GM18873 (cell line): ENCODE results near the gene GRM4.

Experiments
- ATAC-seq: cut with Tn5 transposase; IDR thresholded peaks from one replicate; pipeline ENCODE4 v1.9.1; 2021; ENCODE audit warnings: mild to moderate bottlenecking, moderate library complexity, moderate number of reproducible peaks; ENCODE audit not compliant: unreplicated experiment, low FRiP score

Gene GRM4

DNA sequence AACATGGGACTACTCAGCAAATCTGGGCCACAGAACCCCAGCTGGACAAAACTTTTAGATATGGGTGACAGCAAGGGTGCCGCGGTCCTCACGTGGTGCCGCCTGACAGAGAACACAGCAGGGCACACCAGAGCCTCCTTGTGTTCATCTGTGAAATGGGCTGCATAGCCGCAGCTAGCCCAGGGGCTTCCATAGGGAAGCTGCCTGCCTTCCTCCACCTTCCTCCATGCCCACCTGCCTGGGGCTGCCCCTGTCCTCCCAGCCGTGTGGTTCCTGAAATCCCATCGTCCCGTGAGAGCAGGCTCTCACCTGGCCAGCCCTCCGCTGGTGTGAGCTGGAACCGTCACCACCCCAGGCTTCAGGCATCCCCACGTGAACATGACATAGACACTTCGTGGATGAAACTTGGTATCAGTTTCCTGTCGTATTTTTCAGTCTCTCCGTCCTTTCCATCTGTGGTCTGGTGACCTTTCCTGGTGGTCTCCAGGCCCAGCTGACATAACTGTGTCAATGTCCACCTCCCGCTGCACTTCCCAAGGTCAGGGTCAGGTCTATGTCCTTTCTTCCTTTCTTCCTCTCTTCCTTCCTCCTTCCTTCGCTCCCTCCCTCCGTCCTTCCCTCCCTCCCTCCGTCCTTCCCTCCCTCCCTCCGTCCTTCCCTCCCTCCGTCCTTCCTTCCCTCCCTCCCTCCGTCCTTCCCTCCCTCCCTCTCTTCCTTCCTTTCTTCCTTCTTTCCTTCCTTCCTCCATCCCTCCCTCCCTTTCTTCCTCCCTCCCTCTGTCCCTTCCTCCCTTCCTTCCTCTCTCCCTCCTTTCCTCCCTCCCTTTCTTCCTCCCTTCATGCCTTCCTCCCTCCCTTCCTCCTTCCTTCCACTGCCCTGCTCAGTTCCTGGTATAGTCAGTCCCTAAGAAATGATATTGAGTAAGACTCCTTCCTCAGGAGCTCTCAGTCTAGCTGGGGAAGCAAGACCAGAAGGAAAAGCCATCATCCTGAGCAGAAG is 78.8 kb downstream of the GRM4 start:
- no peak for ATAC-seq

DNA sequence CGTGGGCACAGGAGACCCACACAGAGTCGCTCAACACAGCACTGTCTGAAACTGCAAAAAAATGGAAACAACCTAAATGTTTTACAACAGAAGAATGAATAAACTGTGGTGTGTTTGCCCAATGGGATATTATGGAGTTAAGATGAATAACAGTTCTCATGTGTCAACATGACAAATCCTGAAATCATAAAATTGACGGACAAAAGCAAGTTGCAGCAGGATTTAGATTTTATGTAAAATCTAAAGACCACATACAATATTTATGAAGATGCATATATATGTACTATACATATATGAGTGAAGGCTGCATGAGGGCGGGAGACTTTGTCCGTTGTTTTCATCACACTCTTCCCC is 79.7 kb downstream of the GRM4 start:
- ATAC-seq = no peak

DNA sequence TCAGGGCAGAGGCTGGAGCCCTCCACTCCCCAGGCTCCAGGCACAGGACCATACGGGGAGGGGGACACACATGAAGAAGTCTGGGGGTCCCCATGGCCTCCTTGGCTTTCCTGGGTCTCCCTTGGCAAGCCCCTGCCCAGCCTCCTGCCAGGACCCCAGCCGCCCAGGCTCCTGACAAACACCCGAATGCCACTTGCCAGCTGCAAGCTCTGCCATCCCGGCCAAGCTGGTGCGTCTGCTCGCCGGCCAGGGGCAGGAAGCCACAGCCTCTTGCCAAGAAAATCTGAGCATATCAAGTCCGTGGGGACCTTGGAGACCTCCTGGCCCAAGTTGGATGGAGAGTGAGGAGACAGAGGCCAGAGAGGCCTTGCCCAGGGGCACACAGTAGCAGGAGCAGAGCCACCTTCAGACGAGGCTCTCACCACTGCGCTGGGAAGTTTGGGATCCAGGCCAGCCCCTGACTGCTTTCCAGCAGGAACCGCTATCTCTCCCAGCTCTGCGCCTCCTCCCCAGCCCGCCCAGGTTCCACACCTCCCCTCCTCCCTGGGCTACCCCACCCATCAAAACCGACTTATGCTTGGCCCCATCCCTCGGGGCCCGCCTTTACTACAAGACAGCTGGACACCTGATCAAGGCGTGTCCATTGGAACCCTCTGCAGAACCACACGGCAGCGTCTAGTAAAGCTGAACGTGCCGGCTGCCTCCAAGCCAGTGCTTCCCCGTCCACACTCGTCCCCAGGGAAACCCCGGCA is 80.2 kb downstream of the GRM4 start:
- no peak for ATAC-seq

DNA sequence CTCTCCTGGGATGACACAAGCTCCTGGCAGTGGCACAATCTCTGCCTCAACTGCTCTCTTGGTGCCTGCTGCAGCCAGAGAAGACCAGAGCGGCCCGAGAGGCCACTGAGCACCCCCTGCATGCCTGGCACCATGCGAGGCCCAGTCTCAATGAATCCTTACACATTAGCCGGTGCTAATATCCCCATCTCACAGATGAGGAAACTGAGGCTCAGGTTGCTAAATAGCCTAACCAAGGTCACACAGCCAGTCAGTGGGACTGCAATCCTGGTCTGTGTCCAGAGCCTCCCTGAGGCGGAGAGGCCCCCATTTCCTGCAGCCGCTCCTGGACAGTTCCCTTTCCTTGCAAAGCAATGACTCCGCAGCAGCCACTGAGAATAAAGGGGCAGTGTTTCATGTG is 81.2 kb downstream of the GRM4 start:
- ATAC-seq = no peak

DNA sequence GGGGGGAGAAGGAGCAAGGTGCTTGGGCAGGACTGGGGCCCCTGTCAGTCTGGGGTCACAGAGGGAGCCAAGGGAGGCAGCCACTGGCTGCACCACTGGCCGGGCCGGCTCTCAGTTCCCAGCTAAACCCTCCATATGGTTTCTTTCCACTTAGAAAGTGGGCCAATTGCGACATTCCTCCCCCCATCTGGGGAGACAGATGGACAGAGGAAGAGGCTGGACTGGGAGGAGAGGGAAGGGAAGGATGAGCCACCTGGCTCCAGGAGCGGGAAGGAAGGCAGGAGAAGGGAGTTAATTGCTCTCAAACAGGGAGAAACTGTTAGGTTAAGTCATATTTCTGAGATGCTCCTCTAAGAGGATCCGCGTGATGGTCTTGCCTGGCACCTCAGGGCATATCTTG is 82.2 kb downstream of the GRM4 start:
- no peak for ATAC-seq

DNA sequence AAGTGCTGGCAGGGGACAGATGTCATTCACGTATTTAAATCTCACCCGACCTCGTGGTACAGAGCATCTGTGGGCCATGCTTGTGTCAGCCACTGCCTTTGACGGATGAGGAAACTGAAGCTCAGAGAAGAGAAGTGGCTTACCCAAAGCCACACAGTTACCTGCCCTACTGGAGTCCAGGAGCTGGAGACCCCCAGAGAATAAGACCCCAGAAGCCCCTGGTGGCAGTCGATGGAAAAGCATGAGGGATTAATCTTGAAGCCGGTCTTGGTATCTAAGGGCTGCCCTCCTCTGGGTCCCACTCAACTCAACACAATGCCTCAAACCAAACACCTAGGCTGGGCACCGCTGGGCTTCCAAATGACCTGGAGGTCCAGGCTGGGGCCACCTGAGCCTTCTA is 83.1 kb downstream of the GRM4 start:
- ATAC-seq = no peak

DNA sequence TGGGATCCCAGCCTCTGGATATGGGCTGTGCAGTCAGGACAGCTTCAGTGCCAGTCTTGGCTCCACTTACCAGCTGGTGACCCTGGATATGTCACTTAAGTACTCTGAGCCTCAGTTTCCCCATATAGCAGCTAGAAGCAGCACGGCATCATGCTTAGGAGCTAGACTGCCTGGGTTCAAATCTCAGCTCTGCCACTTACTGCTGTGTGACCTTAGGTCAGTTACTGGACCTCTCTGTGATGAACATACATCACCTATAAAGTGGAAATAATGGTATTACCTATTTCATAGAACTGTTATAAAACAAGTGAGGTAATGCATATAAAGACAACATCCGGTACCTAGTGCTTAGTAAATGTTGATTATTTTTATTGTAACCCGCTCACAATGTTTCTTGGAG is 83.7 kb downstream of the GRM4 start:
- no peak for ATAC-seq

DNA sequence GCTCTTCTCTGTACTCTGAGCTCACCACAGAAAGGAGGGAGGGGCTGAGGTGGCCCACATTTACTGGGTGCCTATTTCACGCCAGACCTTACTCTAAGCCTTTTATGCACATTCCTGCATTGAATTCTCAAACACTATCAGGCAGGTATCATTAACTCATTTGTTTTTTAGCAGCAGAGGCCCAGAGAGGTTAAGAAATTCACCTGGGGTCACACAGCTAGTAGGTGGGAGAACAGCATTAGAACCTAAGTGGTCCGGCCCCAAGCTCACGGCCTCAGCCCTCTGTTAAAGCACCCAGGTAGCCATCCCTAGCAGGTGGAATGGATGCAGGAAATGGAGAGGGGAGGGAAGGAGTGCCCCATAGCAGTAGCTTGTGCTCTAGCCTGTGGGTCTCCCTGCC is 84.5 kb downstream of the GRM4 start:
- no peak for ATAC-seq

DNA sequence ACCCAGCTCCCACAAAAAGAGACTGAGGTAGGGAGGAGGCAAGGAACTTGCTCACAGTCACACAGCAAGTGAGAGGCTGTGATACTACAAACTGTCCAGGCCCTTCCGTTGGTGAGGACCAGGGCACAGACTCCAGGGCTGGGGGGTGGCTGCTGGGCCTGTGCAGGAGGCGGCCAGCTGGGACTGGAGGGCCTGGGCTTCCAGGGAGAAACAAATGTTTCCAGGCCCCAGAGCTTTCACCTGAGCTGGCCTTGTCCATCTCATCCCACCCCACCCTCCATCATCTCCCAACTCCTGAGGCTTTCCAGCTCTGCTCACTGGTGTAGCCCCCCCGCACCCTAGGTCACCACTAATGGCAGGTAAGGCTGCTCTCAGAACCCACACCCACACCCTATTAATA is 86.0 kb downstream of the GRM4 start:
- ATAC-seq = no peak

DNA sequence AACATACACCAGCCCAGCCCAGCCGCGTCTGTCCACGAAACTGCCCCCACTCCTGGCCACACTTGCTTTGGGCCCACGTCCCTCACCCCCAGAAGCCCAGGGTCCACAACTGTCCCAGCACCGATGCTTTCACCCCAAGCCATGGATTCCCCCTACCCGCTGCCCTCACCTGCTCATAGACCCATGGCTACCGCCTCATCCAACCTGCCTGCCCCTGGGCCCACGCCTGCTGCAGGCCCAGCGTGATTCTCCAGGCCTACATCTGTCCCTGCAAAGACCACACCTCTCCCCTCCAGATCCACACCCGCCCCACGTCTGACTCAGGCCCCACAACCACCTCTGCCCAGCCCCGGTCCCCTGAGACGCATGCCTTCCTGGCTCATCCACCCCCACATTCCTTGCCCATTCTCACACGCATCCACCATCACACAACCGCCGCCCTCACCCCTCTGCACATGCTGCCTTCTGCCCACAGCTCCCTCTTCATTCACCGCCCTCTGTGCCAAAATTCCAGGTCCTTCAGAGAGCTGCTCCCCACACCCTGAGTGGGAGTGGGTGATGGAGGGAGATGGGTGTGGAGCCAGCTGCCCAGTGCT is 86.7 kb downstream of the GRM4 start:
- ATAC-seq = no peak

DNA sequence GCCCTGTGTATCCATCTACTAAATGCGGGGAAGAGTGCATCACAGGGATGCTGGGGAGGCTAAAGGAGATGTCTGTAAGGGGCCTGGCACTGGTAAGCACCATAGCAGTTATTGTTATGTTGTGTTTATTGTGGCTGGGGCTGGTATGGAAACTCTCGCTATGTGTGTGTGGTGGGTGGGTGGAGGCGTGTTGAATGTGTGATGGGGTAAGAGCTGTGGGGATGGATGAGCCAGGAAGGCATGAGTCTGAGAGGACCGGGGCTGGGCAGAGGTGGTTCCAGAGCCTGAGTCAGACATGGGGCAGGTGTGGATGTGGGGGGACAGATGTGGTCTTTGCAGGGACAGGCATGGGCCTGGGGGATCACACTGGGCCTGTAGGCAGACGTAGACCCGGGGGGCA is 88.1 kb downstream of the GRM4 start:
- no peak for ATAC-seq

DNA sequence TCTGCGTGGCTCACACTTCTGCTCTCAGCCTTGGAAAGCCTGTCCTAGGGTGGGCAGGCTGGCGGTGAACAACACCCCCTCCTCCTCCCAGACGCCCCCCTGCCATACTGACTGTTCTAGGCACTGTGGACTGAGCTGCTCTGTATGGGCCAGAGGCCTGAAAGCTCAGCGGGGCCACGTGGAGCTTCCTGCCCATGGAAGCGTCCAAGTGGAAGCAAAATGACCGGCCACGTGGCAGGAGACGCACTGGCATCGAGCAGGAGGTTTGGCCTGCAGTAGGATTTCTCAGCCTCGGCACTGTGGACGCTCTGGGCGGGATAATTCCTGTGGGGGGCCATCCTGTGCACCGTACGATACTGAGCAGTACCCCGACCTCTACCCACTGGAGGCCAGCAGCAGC is 88.7 kb downstream of the GRM4 start:
- ATAC-seq = no peak

DNA sequence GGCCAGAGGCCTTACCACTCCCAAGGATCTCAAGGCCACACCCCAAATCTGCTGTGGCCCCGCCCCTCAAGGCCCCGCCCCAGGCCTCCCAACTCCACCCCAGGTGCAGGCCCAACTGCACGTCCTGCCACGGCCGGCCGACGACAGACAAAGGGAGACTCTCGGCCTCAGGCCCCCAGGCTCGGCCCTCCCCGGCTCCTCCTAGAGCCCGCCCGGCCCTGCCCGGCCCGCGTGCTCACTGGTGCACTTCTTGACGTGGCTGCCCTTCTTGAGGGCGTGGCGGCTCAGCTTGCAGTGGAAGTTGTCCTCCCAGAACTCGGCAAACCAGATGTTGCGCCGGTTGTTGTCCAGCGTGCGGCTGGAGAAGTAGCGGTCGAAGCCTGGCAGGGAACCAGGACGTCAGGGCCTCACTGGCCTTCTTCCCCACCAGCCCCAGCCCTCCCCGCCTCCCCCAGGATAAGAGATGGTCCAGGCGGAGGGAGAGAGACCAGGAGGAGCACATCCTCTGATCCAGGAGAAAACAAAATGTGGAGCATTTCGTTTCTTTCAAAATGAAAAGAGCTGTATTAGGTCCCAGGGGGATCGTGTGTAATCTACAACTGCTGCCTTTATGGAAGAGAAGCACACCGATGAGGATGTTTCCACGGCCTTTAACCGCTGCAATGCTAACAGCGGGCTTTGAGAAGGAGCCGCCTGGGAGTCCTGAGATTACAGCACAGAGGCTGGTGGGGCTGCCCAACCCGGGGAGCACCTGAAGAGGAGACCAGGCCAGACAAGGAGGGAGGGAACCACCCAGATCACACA is 89.4 kb downstream of the GRM4 start:
- ATAC-seq = no peak

DNA sequence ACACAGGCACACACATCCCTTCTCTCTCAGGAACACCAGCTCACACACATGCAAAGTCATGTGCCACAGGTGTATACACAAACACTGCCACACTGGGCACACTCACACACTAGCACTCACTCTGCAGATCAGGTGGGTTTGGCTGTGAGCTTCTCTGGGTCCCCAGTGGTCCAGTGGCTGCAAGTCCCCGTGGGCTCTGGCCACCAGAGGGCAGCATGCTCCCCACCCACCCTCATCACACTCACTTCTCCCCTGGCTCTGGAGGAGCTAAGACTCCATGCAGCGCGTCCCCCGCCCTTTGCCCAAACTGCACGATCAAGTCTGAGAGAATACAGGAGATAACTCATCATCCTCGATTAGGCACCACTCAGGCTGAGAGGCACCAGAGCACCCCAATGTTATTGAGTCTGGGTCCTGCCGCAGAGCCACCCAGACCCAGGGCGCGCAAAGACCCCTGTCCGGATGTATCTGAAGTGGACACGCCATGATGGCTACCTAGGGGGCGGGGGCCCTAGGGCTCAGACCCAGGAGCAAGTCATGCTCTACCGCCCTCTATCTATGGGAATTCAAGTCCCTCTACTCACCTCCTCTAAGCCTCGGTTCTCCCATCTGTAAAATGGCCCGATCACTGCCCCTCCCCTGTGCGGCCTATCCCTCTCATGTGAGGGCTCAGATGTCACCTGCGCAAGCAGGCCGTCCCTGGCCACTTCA is 90.5 kb downstream of the GRM4 start:
- no peak for ATAC-seq

DNA sequence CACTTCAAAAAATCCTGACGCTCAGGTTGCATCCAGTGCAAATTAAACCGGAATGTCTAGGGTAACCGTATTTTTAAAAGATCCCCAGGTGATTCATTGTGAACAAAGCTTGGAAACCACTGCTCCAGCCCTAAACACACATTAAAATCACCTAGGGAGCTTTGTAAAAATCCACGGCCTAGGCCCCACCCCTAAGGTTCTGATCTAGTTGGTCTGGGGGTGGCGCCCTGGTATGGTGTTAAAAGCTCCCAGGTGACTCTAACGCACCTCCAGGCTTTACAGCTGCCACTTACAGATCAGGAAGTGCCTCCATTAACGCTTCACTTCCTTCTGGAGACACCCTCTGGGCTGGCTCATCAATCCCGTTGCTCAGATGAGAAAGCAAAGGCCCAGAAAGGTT is 92.2 kb downstream of the GRM4 start:
- no peak for ATAC-seq

DNA sequence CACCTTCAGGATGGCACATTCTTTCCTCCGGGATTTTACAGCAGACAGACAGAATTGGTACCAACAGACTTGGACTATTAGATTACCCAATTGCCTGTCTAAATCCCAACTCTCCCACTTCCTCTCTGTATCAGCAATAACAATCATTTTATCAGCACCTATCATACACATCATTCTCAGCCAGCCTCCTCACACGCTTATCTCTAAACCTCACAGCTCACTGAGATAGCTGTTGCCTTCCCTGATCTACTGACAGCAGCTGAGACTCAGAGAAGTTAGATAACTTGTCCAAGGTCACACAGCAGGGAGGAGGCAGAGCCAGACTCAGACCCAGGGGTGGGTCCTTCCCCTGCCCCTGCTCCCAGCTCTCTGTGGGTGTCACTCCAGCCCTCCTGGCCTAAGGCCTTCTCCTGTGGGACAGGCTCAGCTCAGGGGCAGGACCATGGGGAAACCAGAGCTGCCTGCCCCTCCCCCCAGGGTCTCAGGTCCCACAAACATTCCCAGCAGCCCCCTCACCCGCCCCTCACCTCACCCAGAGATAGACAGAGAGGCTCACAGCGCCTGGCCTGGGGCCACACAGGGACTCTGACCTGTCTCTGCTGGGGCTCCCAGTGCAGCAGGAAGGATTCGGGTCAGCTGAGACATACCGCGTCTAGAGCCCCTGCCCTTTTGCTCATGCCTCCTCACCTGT is 92.8 kb downstream of the GRM4 start:
- ATAC-seq = no peak

DNA sequence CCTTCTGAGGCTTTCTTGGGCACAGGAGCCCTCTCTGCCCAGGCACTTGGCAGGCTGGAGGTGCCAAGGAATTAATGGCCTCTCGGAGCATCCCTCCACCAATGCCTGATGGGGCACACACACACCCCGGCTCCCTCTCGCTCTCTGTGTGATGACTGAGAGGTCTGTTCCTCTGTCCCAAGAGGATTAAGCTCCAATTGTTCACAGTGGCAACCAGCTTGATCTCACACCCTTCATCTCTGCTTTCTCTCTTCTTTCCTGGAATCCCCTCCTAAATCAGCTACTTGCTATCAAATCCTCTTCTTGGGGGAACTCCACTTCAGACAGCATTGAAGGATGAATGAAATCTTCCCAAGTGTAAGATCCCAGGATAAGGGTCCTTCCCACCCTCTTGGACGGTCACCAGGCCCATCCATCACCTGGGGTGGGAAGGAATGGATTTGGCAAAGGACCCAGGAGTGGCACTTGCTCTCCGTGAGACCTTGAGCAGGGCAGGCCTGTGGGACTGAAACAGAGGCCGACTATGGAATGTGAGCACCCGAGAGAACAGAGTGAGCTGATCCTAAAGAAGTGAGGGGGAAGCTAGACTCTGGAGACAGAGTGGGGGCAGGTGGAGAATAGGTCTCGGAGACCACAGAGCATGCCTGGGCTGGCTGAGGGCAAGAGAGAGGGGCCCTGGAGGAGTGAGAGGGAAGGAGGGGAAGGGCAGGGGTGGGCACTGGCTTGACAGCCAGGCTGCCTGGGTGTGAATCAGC is 93.6 kb downstream of the GRM4 start:
- no peak for ATAC-seq

DNA sequence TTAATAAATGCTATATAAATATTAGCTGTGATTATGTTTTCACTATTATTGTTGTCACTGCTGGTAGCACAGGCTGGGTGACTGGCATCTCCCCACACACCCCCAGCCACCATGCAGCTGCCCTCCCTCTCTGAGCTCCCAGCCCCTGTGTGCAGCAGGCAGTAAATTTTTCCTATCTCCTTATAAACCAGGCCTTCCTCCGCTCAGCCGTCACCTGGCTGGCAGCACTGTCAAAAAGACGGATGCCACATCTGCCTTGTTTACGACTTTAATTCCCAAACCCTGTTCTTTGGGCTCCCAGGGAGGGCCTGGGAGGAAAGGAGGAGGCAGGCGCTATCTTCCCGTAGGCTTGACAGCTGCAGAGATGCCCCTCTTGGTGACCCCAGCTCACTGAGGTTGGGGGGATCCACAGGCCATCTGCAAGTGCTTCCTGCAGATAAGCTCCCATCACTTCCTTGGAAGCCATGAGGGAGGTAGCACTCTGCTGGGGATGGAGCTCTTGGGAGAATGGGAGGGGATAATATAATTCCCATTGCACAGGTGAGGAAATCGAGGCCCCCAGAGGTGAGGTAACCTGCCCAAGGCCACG is 94.5 kb downstream of the GRM4 start:
- no peak for ATAC-seq
